Measurements from ENCODE around the gene CD274.

CD274 gene

GRCh38 chr9:5500441-5501235 is 50.3 kb downstream of the CD274 start:
- DNase-seq: no peak

GRCh38 chr9:5502553-5502952 is 52.2 kb downstream of the CD274 start:
- DNase-seq: no peak

GRCh38 chr9:5509573-5509972 is 59.2 kb downstream of the CD274 start:
- no peak for DNase-seq

GRCh38 chr9:5510360-5510931 is 60.1 kb downstream of the CD274 start, which contains the start of gene PDCD1LG2:
TSS of gene PDCD1LG2 (plus strand) at chr9:5510531. CDS start at chr9:5522547, 12,016 bp downstream.
- peak; percentile 18 to 28 for DNase-seq

- no peak for DNase-seq
Measured at GRCh38 chr9:5510989-5511388, 60.6 kb downstream of the CD274 start.

GRCh38 chr9:5511476-5511875 is 61.1 kb downstream of the CD274 start:
- no peak for DNase-seq

GRCh38 chr9:5511935-5512580 is 61.7 kb downstream of the CD274 start:
- no peak for DNase-seq

- DNase-seq: no peak
Measured at GRCh38 chr9:5512658-5513452, 62.5 kb downstream of the CD274 start.

- DNase-seq: no peak
Measured at GRCh38 chr9:5513966-5514616, 63.7 kb downstream of the CD274 start.

GRCh38 chr9:5514617-5515260 is 64.4 kb downstream of the CD274 start:
- no peak for DNase-seq

GRCh38 chr9:5515261-5515650 is 64.9 kb downstream of the CD274 start:
- DNase-seq: no peak

- no peak for DNase-seq
Measured at GRCh38 chr9:5516453-5517220, 66.3 kb downstream of the CD274 start.

GRCh38 chr9:5518171-5518936 is 68.0 kb downstream of the CD274 start:
- no peak for DNase-seq

- no peak for DNase-seq
Measured at GRCh38 chr9:5518937-5519319, 68.6 kb downstream of the CD274 start.
